HG02571 (cell line): ENCODE results near the gene NDUFB7.
"Not testable (repeated sequence)": the region's sequence is repeated elsewhere in the genome, so short reads cannot be mapped to it uniquely, and the experiment has no call there.

Experiments
- ATAC-seq: cut with Tn5 transposase; IDR thresholded peaks from one replicate; pipeline ENCODE4 v1.9.1; 2021; ENCODE audit warnings: mild to moderate bottlenecking, moderate library complexity; ENCODE audit not compliant: unreplicated experiment

NDUFB7 gene

GRCh38 chr19:14575428-14575980 is 3.6 kb upstream of the NDUFB7 start:
- ATAC-seq: no peak

DNA sequence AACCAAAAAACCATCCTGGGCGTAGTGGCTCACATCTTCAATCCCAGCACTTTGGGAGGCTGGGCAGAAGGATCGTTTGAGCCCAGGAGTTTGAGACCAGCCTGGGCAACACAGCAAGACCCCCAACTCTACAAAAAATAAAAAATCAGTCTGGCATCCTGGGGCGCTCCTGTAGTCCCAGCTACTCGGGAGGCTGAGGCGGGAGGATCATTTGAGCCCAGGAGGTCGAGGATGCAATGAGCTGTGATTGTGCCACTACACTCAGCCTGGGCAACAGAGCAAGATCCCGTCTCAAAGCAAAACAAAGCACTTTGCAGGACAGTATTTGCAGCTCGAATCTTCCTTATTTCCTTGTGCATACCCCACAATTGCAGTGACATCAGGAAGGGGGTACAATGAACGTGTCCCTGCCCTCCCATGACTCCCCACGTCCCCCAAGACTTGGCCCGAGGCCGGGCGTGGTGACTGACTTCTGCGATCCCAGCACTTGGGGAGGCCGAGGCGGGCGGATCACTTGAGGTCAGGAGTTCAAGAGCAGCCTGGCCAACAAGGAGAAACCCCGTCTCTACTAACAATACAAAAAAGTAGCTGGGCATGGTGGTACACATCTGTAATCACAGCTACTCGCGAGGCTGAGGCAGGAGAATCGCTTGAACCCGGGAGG is 870 bp downstream of the NDUFB7 start:
- ATAC-seq: no peak

DNA sequence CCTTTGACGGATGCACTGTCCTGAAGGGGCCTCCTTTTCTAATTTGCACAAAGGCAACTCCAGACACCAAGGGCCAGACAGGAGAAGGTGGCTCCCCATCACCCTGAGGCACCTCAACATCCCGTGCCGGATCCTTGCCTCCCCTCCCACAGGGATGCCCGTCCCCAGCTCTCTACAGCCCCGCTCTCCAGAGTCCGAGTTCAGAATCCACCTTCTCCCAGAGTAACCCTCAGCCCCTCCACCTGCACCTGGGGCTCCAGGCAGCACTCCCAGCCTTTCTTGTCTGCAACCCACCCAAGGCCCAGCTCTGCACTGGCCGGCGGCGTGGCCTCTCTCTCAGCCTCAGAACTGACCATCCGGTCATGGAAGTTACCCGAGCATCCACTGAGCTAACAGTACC is 4.8 kb downstream of the NDUFB7 start:
- ATAC-seq: no peak

GRCh38 chr19:14566712-14567077 is 5.2 kb downstream of the NDUFB7 start:
- no peak for ATAC-seq

GRCh38 chr19:14565765-14566711 is 5.8 kb downstream of the NDUFB7 start:
- no peak for ATAC-seq

GRCh38 chr19:14565298-14565679 is 6.6 kb downstream of the NDUFB7 start:
- no peak for ATAC-seq

DNA sequence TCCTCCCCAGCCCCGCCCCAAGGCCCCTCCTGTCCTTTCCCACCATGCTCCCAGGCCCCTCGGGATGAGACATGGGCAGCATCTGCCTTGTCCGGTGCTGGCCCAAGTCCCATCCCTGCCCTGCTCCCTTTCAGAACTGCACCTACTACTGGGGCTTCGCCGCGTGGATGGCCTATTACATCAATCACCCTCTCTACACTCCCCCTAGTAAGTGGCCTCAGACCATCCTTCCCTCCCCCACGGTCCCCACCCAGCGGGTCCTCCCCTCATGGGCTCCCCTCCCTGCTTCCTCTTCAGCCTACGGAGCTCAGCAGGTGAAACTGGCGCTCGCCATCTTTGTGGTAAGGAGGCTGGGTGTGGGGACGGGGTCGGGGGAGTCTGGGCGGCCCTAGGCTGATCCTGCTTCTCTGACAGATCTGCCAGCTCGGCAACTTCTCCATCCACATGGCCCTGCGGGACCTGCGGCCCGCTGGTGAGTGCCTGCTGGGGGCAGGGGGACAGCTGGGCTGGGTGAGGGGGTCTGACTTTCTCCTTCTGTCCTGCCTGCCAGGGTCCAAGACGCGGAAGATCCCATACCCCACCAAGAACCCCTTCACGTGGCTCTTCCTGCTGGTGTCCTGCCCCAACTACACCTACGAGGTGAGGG is 7.1 kb downstream of the NDUFB7 start:
- not testable (repeated sequence) for ATAC-seq

GRCh38 chr19:14563989-14564651 is 7.7 kb downstream of the NDUFB7 start:
- ATAC-seq: no peak

GRCh38 chr19:14563590-14563926 is 8.3 kb downstream of the NDUFB7 start:
- ATAC-seq: no peak

- ATAC-seq: no peak
Observed at GRCh38 chr19:14562660-14563589, 8.9 kb downstream of the NDUFB7 start.

DNA sequence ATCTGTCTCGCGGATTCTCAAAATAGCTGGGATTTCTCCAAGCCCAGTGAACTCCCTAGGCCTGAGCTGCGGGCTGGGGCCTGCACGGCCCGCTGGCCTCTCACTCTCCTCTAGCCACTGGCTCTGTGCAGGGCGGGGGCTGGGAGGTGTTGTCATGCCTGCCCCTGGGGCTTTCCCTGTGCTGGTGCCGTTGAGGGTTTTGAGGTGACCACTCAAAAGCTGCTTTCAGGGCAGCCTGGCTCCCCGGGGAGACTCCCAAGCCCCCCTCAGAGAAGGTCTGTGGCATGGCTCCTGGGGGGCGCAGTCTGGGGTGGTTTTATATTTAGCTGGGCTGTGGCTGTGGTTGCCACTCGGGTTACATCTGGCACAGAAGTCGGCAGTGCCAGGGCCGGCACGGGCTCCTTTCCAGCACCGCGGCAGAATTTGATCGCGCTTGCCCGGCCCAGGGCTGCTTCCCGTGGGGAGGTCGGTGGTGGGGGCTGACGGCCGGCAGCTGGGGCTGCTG is 10.0 kb downstream of the NDUFB7 start:
- no peak for ATAC-seq

DNA sequence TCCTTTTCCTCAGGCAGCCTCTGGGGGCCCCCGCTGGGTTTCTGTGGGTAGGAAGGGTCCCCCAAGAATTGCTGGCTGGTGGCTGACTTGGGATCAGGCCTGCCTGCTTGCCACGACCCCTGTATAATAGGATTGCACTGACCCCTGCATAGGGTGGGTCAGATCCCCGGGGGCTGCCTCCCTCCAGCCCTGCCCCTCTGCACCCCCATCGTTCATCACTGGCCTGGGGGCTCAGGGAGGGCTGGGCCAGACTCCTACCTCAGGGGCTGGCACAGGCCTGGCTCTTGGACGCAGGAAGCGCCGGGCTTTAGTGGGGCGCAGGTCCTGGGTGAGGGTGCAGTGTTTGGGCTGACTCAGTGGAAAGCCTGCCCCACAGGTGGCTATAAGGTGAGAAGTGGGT is 10.6 kb downstream of the NDUFB7 start:
- ATAC-seq: no peak

DNA sequence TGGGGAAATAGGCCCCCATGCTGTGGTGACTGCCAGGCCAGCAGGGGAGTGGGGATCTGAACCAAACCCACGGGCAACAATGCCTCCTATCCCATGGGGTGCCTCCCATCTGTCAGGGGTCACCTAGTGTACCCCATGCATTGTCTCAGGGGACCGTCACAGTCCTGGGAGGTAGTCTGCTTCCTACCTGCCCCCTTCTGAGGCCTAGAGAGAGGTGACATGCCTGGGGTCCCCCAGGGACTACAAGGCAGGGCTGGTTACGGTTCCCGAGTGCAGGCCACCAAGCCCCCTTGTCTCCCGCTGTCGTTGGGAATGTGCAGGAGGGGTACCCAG is 11.1 kb downstream of the NDUFB7 start:
- no peak for ATAC-seq

DNA sequence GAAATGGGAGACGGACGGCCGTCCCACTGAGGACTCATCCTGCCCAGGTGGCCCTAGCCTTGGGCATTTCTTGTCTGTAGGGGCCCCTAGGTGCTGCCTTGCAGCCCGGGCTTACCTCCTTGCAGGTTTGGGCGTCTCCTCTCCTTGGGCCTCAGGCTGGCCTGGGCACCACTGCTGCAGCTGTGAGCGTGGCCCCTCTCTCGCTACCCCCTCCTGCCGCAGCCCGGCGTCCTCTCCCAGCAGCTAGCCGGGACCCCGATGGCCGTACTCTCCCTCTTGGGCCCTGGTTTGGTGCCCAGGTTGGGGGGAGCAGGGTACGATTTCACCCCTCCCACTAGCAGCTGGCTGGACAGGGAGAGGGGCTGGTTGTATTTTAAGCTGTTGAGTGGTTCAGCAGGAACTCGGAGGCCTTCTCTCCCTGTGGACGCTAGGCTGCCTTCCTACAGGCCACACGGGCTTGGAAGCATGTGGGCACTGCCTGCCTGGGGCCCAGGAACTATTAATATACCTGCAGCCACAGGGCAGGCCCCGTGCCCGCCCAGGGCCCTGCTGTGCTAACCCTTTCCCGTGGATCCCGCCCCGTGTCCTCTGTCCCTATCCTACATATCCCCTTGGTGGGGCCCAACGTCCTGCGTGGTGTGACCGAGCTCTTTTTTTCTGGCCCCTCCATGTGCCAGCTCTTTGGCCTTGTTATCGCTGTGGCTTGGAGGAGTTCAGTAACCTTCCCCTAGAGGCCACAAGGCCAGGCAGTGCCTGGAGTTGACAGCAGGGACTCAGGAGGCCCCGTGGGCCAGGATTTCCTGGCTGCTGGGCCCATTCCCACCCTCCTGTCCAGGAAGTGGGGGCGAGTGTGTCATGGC is 11.7 kb downstream of the NDUFB7 start:
- ATAC-seq: no peak

- no peak for ATAC-seq
Observed at GRCh38 chr19:14558370-14559066, 13.3 kb downstream of the NDUFB7 start.

DNA sequence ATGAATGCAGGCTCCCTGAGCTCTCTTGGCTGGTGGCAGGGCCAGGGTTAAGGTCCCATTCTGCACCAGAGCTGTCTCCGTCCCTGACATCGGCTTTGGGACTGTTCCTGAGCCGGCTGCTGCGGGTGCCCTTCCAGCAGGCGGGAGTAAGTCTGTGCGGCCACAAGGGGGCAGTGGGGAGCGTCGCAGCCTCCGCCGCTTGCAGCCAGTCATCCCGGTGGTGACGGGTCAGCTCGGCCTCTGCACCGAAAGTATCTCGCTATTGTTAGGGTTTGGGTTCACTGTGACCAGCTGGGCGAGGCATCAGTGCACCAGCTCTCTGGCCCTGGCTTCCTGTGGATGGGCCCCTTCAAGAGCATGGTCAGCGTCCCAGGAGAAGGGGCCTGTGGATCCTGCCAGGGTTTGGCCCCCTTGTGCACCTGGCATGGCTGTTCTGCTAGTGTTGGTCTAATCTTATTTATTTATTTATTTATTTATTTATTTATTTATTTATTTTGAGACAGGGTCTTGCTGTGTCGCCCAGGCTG is 15.1 kb downstream of the NDUFB7 start:
- ATAC-seq: no peak

GRCh38 chr19:14555918-14556661 is 15.8 kb downstream of the NDUFB7 start:
- no peak for ATAC-seq
